ENCODE data around the gene MACC1. TPM values are rescaled to one million over a fixed set of nuclear protein-coding genes. Genes with fewer than 3 reads are reported as not detected.

The MACC1 gene
- total and polyA plus RNA-seq, 9 of the 15 experiments (the other 6 are each of a cell fraction or from before 2014, with no cell fraction given): 5.9 to 30.2 (median 10.4) TPM

DNA sequence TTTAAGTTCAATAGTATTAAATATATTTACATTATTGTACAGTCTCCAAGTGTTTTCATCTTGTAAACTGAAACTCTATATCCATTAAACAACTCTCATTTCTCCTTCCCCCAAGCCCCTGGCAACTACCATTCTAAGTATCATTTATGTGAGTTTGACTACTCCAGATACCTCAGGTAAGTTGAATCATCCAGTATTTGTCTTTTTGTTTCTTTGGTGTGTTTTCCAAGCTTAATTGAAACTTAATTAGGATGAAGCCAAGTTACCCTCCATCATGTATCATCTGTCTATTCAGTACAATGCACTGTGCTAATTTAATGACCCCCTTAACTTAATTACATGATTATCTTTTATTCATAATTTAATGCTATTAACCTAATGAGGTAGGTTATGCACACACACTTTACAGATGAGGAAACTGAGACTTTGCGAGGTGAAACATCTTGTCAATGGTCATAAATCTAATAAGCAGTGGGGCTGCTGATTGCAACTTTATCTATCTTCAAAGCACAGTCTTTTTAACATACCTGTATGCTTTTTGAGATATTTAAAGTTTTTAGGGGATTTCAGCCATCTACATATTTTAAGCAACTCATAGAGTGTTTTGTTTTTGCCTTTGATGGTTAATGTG lies 663 bp downstream of the MACC1 start (continued):
- TF ChIP-seq, protein P1, sequence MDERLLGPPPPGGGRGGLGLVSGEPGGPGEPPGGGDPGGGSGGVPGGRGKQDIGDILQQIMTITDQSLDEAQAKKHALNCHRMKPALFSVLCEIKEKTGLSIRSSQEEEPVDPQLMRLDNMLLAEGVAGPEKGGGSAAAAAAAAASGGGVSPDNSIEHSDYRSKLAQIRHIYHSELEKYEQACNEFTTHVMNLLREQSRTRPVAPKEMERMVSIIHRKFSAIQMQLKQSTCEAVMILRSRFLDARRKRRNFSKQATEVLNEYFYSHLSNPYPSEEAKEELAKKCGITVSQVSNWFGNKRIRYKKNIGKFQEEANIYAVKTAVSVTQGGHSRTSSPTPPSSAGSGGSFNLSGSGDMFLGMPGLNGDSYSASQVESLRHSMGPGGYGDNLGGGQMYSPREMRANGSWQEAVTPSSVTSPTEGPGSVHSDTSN (CRISPR knock-in tag; IDR thresholded peaks at IDR 0.05; ENCODE audit: low read depth): no peak
- TF ChIP-seq, protein P1 (tag; conservative IDR thresholded peaks at IDR 0.05; ENCODE audit: low read depth): 0 out of 2 replicates have a peak, but pooled peaks have one; percentile 24
- no peak for TF ChIP-seq GABPA (tag; conservative IDR thresholded peaks at IDR 0.05; ENCODE audit: low read depth)

DNA sequence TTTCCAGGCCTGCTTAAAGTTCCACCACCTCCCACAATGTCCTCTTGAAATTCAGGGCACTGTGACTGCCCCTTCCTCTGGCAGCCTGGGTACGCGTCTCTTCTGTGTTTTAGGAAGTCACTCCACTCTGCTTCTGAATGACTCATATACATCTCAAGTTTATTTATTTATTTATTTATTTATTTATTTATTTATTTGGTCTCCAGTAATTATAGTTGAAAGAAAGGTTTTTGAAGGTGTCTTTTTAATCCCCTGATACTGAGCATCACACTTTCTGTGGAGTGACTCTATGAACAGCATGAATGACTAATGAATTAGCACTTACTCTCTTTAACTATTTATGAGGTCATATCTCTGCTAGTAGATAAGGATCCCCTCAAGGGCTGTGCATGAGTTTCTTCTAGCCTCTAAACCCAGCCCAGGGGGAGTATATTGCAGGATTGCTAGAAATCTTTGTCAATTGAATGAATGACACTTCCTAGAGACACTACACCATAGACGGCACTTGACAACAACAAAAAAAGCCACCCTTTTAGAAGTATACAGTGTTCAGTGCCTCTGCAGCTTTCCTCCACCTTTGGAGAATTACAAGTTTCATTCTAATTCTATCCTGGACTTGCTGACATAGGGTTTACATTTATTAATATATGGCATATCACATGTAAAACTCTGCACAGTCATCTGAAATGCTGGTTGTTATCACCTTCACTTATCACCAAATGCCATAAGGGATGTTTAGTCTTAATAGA lies 2.1 kb downstream of the MACC1 start:
- H3K4me1 ChIP-seq (replicated peaks in 1 of 2; ENCODE audit: control insufficient read depth in 2 of 2, insufficient read depth in 2 of 2, low read length in 2 of 2): peaks cover 11 to 49% of the 10 kb centered on the region in 2 experiments
- H3K27me3 ChIP-seq (ENCODE audit: control insufficient read depth in 2 of 2, insufficient read depth in 2 of 2, low read length in 2 of 2): no peaks in the 10 kb centered on the region
- FAIRE-seq (no peak), DNase-seq (ENCODE audit: extremely low read depth in 1 of 4, low spot score in 3 of 4) (peak; percentile 54 to 73 (median 58)), ATAC-seq (peak; percentile 18)
- peak overlapping the region; percentile 61 for H2AFZ ChIP-seq (ENCODE audit: low read depth, low read length)
- ChIA-PET POLR2A (no interaction called here), CTCF (ENCODE audit: low intra/inter-chr PET ratio) (no interaction called here)
- 4% methylated on average over 3 of the region's 3 CpGs for WGBS (ENCODE audit: insufficient coverage, low coverage, missing lambda C conversion rate)
- peak overlapping the region; percentile 83 for H3K27ac ChIP-seq (ENCODE audit: extremely low read depth, low read depth, low read length)
- H4K20me1 ChIP-seq (replicated peaks; ENCODE audit: control insufficient read depth, insufficient read depth, low read length): no peaks in the 10 kb centered on the region
- in situ Hi-C loops (cut with MboI) (no loop called here), intact Hi-C loops (cut with micrococcal nuclease) (no loop called here)
- H3K4me2 ChIP-seq (ENCODE audit: insufficient read depth, low read length): peak overlapping the region; percentile 76
- H3K79me2 ChIP-seq (ENCODE audit: control insufficient read depth, insufficient read depth, low read length): peaks cover 70% of the 10 kb centered on the region
- peaks cover 4% of the 10 kb centered on the region; the same call in 2 of the 3 replicates for H3K36me3 ChIP-seq (ENCODE audit: control insufficient read depth, insufficient read depth, low read length)
- peaks cover 6% of the 10 kb centered on the region for H3K9me3 ChIP-seq (replicated peaks; ENCODE audit: control insufficient read depth, insufficient read depth, low read depth, low read length)
- no TSS peak for BruUV-seq (replicated peaks)
- peak overlapping the region; percentile 75 to 81; a peak in 3 of 4 replicates for H3K9ac ChIP-seq (ENCODE audit: insufficient read depth in 1 of 2, low read depth in 2 of 2, low read length in 2 of 2)
- no peaks in the 10 kb centered on the region for H3K9me1 ChIP-seq (ENCODE audit: control insufficient read depth, insufficient read depth, low read length)
- peak overlapping the region; percentile 41 for H3K4me3 ChIP-seq
- peak; percentile 20; the same call in 1 of the 2 replicates for TF ChIP-seq MAFF (IDR thresholded peaks at IDR 0.05; ENCODE audit: low read length)
- TF ChIP-seq XRCC4 (IDR thresholded peaks at IDR 0.05; ENCODE audit: extremely low read depth, insufficient read depth, insufficient read length): no peak
- TF ChIP-seq, protein P2, sequence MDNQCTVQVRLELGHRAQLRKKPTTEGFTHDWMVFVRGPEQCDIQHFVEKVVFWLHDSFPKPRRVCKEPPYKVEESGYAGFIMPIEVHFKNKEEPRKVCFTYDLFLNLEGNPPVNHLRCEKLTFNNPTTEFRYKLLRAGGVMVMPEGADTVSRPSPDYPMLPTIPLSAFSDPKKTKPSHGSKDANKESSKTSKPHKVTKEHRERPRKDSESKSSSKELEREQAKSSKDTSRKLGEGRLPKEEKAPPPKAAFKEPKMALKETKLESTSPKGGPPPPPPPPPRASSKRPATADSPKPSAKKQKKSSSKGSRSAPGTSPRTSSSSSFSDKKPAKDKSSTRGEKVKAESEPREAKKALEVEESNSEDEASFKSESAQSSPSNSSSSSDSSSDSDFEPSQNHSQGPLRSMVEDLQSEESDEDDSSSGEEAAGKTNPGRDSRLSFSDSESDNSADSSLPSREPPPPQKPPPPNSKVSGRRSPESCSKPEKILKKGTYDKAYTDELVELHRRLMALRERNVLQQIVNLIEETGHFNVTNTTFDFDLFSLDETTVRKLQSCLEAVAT (IDR thresholded peaks at IDR 0.05): peak; percentile 14 to 34; a peak in 2 of 4 replicates
- 0 out of 4 replicates have a peak, but pooled peaks of 1 of the 2 experiments have one; percentile 18 for TF ChIP-seq HDAC1 (IDR thresholded peaks at IDR 0.05)
- TF ChIP-seq HNRNPK (IDR thresholded peaks at IDR 0.05; ENCODE audit: low read depth, low read length, poor library complexity, severe bottlenecking): no peak
- TF ChIP-seq FOXJ2 (tag; IDR thresholded peaks at IDR 0.05): no peak
- peak; percentile 75 for TF ChIP-seq SMARCA4 (IDR thresholded peaks at IDR 0.05)
- TF ChIP-seq CREM (IDR thresholded peaks at IDR 0.05; ENCODE audit: low read depth): peak; percentile 52; the same call in 1 of the 2 replicates
- no peak for TF ChIP-seq ARID2 (IDR thresholded peaks at IDR 0.05)
- peak; percentile 25 for TF ChIP-seq HDAC3 (IDR thresholded peaks at IDR 0.05; ENCODE audit: borderline replicate concordance, partially characterized antibody)
- TF ChIP-seq, protein P3, sequence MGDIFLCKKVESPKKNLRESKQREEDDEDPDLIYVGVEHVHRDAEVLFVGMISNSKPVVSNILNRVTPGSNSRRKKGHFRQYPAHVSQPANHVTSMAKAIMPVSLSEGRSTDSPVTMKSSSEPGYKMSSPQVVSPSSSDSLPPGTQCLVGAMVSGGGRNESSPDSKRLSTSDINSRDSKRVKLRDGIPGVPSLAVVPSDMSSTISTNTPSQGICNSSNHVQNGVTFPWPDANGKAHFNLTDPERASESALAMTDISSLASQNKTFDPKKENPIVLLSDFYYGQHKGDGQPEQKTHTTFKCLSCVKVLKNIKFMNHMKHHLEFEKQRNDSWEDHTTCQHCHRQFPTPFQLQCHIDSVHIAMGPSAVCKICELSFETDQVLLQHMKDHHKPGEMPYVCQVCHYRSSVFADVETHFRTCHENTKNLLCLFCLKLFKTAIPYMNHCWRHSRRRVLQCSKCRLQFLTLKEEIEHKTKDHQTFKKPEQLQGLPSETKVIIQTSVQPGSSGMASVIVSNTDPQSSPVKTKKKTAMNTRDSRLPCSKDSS (IDR thresholded peaks at IDR 0.05; ENCODE audit: low read depth, partially characterized antibody): no peak
